Adrenal gland (tissue), 12 donors: Measurements from ENCODE around the gene TBC1D25. TPM values are rescaled to one million over a fixed set of nuclear protein-coding genes. Genes with fewer than 3 reads are reported as not detected.

Experiments used
- DNase-seq, 7 donors: peaks; one replicate each; pipeline ENCODE4 v3.0.0-alpha.2; 2019 to 2020
- H3K27ac ChIP-seq, 5 donors: fragments of 200-600 bp; sonication (generic) in 4 of 5; 1 replicate in 3 of 5; 2 replicates in 2 of 5; pipeline versions ENCODE4 v1.5.1 to v1.8.0; 2016 to 2020; ENCODE audit warnings: mild to moderate bottlenecking in 1 of 5
- H3K27me3 ChIP-seq: fragments of 200-600 bp; 2 replicates; pipeline ENCODE4 v1.8.0; 2021
- H3K36me3 ChIP-seq, 2 donors: fragments of 200-600 bp; replicated peaks in 1 of 2; 1 replicate in 1 of 2; 2 replicates in 1 of 2; pipeline versions ENCODE4 v1.5.1 to v1.8.0; 2018 to 2022
- H3K4me1 ChIP-seq, 2 donors: fragments of 200-600 bp; replicated peaks in 1 of 2; 1 replicate in 1 of 2; 2 replicates in 1 of 2; pipeline versions ENCODE4 v1.5.1 to v1.8.0; 2018 to 2021
- H3K4me3 ChIP-seq, 4 donors: fragments of 200-600 bp; sonication (generic) in 3 of 4; one replicate each; pipeline ENCODE4 v1.5.1; 2016 to 2018
- H3K9me3 ChIP-seq, 3 donors: fragments of 200-600 bp; sonication (generic) in 1 of 3; replicated peaks in 1 of 3; 1 replicate in 2 of 3; 2 replicates in 1 of 3; pipeline versions ENCODE4 v1.5.1 to v1.8.0; 2016 to 2021
- CTCF ChIP-seq, 6 experiments: fragments of 450-650 bp in 4 of 6; fragments of 200-600 bp in 2 of 6; sonication (generic) in 1 of 6; IDR thresholded peaks; 1 replicate in 5 of 6; 2 replicates in 1 of 6; pipeline versions ENCODE4 v1.5.1 to v1.8.0; 2016 to 2021; ENCODE audit warnings: antibody characterized with exemption in 6 of 6, mild to moderate bottlenecking in 2 of 6, moderate library complexity in 1 of 6
- POLR2A ChIP-seq, 2 donors: fragments of 450-650 bp; IDR thresholded peaks; one replicate each; pipeline ENCODE4 v1.6.1; 2017; ENCODE audit warnings: antibody characterized with exemption in 2 of 2, mild to moderate bottlenecking in 2 of 2, moderate library complexity in 1 of 2
- WGBS, 4 donors: extraction: QIAGEN DNeasy Blood & Tissue Kit in 2 of 4; methylation state at CpG; one replicate each; pipeline versions ENCODE4 v1.1.5 to v1.1.7; 2013 to 2017; 5-methylcytosine and 5-hydroxymethylcytosine counted together
- intact Hi-C, 2 donors: fragments of 100-400 bp; cut with DNase I; formaldehyde crosslinking; loops; one replicate each; pipeline versions ENCODE4 v1.14.1 to v1.15.0; 2022 to 2023
- polyA plus RNA-seq, 3 donors: library from polyadenylated mRNA; stranded (reverse); fragments of 200-250 nt in 2 of 3; fragments of 350-450 nt in 1 of 3; fragmentation: Illumina TruSeq in 1 of 3; extraction: RNeasy Lipid Tissue Mini Kit (QIAGEN cat#74804) in 1 of 3; gene quantifications; one replicate each; pipeline ENCODE4 v1.2.3, GENCODE V29; 2013 to 2014
- small RNA-seq, 2 donors: library from RNA; depleted of rRNA; stranded (forward); fragments of <200 nt; gene quantifications; one replicate each; pipeline ENCODE3, GENCODE V24; 2016
- total RNA-seq, 9 donors: library from RNA; depleted of rRNA in 4 of 9; stranded (reverse); fragments of >200 nt in 4 of 9; fragments of 120-200 nt in 1 of 9; fragmentation: NEBNext Ultra II Directional in 1 of 9; extraction: Animal tissue kit (Norgen Biotek cat#: 25700) in 1 of 9; gene quantifications; one replicate each; pipeline versions ENCODE4 v1.1.0 to v1.2.4, GENCODE V29; 2013 to 2023
- donor health status: healthy with polysubstance abuse.
- donor health status: Bipolar disorder and iron deficiency.
- donor health status: DM: yes; HTN: yes; CAD: no.
- donor health status: DM: no; HTN: no; CAD: no.
- donor health status: DM: no; HTN: no; CAD: no.
- donor health status: DM: yes; HTN: yes; CAD: no.

The TBC1D25 gene
- total and polyA plus RNA-seq, 12 donors = 8.9 to 31.0 (median 13.5) TPM

- intact Hi-C loops = no loop called here
- H3K4me1 ChIP-seq = no peaks in the 10 kb centered on the region
- 59 to 100% (median 76%) methylated on average over 1 to 6 of the region's 6 CpGs for WGBS, 4 donors
- DNase-seq = no peak
- no peaks in the 10 kb centered on the region for H3K9me3 ChIP-seq
- peaks cover 0 to 26% of the 10 kb centered on the region in 2 donors for H3K36me3 ChIP-seq
- no peaks in the 10 kb centered on the region for H3K27me3 ChIP-seq
- TF ChIP-seq POLR2A (IDR thresholded peaks at IDR 0.05) = no peak
- TF ChIP-seq CTCF (IDR thresholded peaks at IDR 0.05) = no peak
- no peak overlapping the region for H3K27ac ChIP-seq
- no peak overlapping the region for H3K4me3 ChIP-seq
These were observed 66.6 kb downstream of the TBC1D25 start for GRCh38 chrX:48606091-48606490.

GRCh38 chrX:48611703-48612102 lies 72.2 kb downstream of the TBC1D25 start:
- Histone ChIP-seq H3K4me3 (no peak overlapping the region), H3K4me1 (no peaks in the 10 kb centered on the region), H3K9me3 (no peaks in the 10 kb centered on the region), H3K36me3 (no peaks in the 10 kb centered on the region), H3K27ac (no peak overlapping the region), H3K27me3 (no peaks in the 10 kb centered on the region)
- no peak for TF ChIP-seq POLR2A (IDR thresholded peaks at IDR 0.05)
- 31 to 48% (median 39%) methylated on average over 2 of the region's 2 CpGs for WGBS, 4 donors
- intact Hi-C loops = no loop called here
- DNase-seq = peak in 1 of 7 donors; percentile 27

Small RNAs within 50 kb of the gene (small RNA-seq; reads per million reads assigned to genes)
- 0 reads per million in 2 donors for gene MRPL32P1

Other genes starting within 250 kb of the TBC1D25 start
- not detected for gene SSX3, start 183.0 kb upstream of the TBC1D25 start, total RNA-seq
- gene SSX3, start 183.0 kb upstream of the TBC1D25 start, polyA plus RNA-seq = not detected
- not detected for gene SSX4, start 156.2 kb upstream of the TBC1D25 start, total RNA-seq
- gene SSX4, start 156.2 kb upstream of the TBC1D25 start, polyA plus RNA-seq = not detected
- gene SSX4B, start 127.8 kb upstream of the TBC1D25 start, total RNA-seq = not detected
- gene SSX4B, start 127.8 kb upstream of the TBC1D25 start, polyA plus RNA-seq = not detected
- 1 to 10 TPM in 7 of 9 donors, under 1 TPM in 2; 0.11 to 6.6 (median 4.3) TPM for gene SLC38A5, start 69.5 kb upstream of the TBC1D25 start, total RNA-seq
- gene SLC38A5, start 69.5 kb upstream of the TBC1D25 start, polyA plus RNA-seq = 1 to 10 TPM; 3.7 to 6.2 (median 6.0) TPM
- 10 to 100 TPM; 27.8 to 83.4 (median 39.0) TPM for gene FTSJ1, start 63.5 kb upstream of the TBC1D25 start, total RNA-seq
- 10 to 100 TPM; 42.2 to 59.2 (median 52.0) TPM for gene FTSJ1, start 63.5 kb upstream of the TBC1D25 start, polyA plus RNA-seq
- gene PORCN, start 30.7 kb upstream of the TBC1D25 start, total RNA-seq = 100 to 1,000 TPM in 2 of 9 donors, 10 to 100 TPM in 6, 1 to 10 TPM in 1; 9.5 to 290 (median 88.8) TPM
- gene PORCN, start 30.7 kb upstream of the TBC1D25 start, polyA plus RNA-seq = 100 to 1,000 TPM in 1 of 3 donors, 10 to 100 TPM in 2; 36.6 to 199 (median 60.1) TPM
- 100 to 1,000 TPM in 8 of 9 donors, 10 to 100 TPM in 1; 85.8 to 678 (median 152) TPM for gene EBP, start 17.9 kb upstream of the TBC1D25 start, total RNA-seq
- 1,000 to 10,000 TPM in 1 of 3 donors, 100 to 1,000 TPM in 2; 119 to 1,010 (median 252) TPM for gene EBP, start 17.9 kb upstream of the TBC1D25 start, polyA plus RNA-seq
- 100 to 1,000 TPM in 6 of 9 donors, 10 to 100 TPM in 3; 52.9 to 284 (median 127) TPM for gene RBM3, start 34.8 kb downstream of the TBC1D25 start, total RNA-seq
- gene RBM3, start 34.8 kb downstream of the TBC1D25 start, polyA plus RNA-seq = 100 to 1,000 TPM; 170 to 234 (median 224) TPM
- gene WDR13, start 57.8 kb downstream of the TBC1D25 start, total RNA-seq = 100 to 1,000 TPM in 8 of 9 donors, 10 to 100 TPM in 1; 93.0 to 232 (median 166) TPM
- gene WDR13, start 57.8 kb downstream of the TBC1D25 start, polyA plus RNA-seq = 100 to 1,000 TPM in 2 of 3 donors, 10 to 100 TPM in 1; 53.5 to 677 (median 535) TPM
- gene WAS, start 144.1 kb downstream of the TBC1D25 start, total RNA-seq = 10 to 100 TPM in 5 of 9 donors, 1 to 10 TPM in 4; 1.1 to 22.5 (median 12.8) TPM
- gene WAS, start 144.1 kb downstream of the TBC1D25 start, polyA plus RNA-seq = 10 to 100 TPM in 1 of 3 donors, 1 to 10 TPM in 2; 4.2 to 18.9 (median 9.1) TPM
- gene SUV39H1, start 157.0 kb downstream of the TBC1D25 start, total RNA-seq = 1 to 10 TPM; 2.6 to 4.4 (median 3.4) TPM
- gene SUV39H1, start 157.0 kb downstream of the TBC1D25 start, polyA plus RNA-seq = 1 to 10 TPM; 2.6 to 3.2 (median 3.1) TPM
- gene GLOD5, start 222.0 kb downstream of the TBC1D25 start, total RNA-seq = under 1 TPM in 1 of 9 donors, not detected in 8; 0.94 TPM
- gene GLOD5, start 222.0 kb downstream of the TBC1D25 start, polyA plus RNA-seq = not detected
- under 1 TPM in 3 of 9 donors, not detected in 6; 0.27 to 0.43 (median 0.33) TPM for gene GATA1, start 246.9 kb downstream of the TBC1D25 start, total RNA-seq
- gene GATA1, start 246.9 kb downstream of the TBC1D25 start, polyA plus RNA-seq = not detected